Natural killer cell (primary cell): Measurements from ENCODE around the gene WDR37. TPM values are rescaled to one million over a fixed set of nuclear protein-coding genes. Genes with fewer than 3 reads are reported as not detected.

Source experiments
- ATAC-seq, 3 donors: fragments of 150-1000 bp in 2 of 3; fragments of 200-7000 bp in 1 of 3; cut with Tn5 transposase; 1 replicate in 1 of 3; 2 replicates in 2 of 3; pipeline ENCODE4 v1.10.0; 2021; ENCODE audit warnings: mild to moderate bottlenecking in 2 of 3, moderate library complexity in 2 of 3
- DNase-seq, 2 donors: peaks; one replicate each; pipeline versions ENCODE4 v3.0.0 to v3.0.0-alpha.2; 2013 to 2021; ENCODE audit warnings: mixed read lengths in 1 of 2
- H3K27ac ChIP-seq: one replicate; pipeline ENCODE4 v1.5.1; 2013; ENCODE audit warnings: mild to moderate bottlenecking, low read length
- H3K27me3 ChIP-seq: one replicate; pipeline ENCODE4 v1.6.1; 2013; ENCODE audit warnings: low read length; ENCODE audit not compliant: control insufficient read depth, insufficient read depth
- H3K36me3 ChIP-seq: one replicate; pipeline ENCODE4 v1.6.1; 2013; ENCODE audit warnings: low read length; ENCODE audit not compliant: control insufficient read depth, insufficient read depth
- H3K4me1 ChIP-seq: one replicate; pipeline ENCODE4 v1.6.1; 2013; ENCODE audit warnings: low read length; ENCODE audit not compliant: control insufficient read depth, insufficient read depth
- H3K4me3 ChIP-seq: one replicate; pipeline ENCODE4 v1.5.1; 2013; ENCODE audit warnings: low read length
- H3K9me3 ChIP-seq: one replicate; pipeline ENCODE4 v1.6.1; 2013; ENCODE audit warnings: low read length; ENCODE audit not compliant: control insufficient read depth, insufficient read depth
- H3K27ac Mint-ChIP-seq, 2 donors: one replicate each; pipeline ENCODE4 v1.8.0; 2022; ENCODE audit warnings: mild to moderate bottlenecking in 2 of 2, mixed read lengths in 2 of 2, moderate library complexity in 1 of 2
- H3K27me3 Mint-ChIP-seq, 2 donors: one replicate each; pipeline ENCODE4 v1.8.0; 2022; ENCODE audit warnings: low read depth in 2 of 2, mixed read lengths in 2 of 2
- H3K36me3 Mint-ChIP-seq: one replicate; pipeline ENCODE4 v1.8.0; 2022; ENCODE audit warnings: mixed read lengths
- H3K4me1 Mint-ChIP-seq, 2 donors: one replicate each; pipeline ENCODE4 v1.8.0; 2022; ENCODE audit warnings: mixed read lengths in 2 of 2
- H3K4me3 Mint-ChIP-seq: one replicate; pipeline ENCODE4 v1.8.0; 2022; ENCODE audit warnings: mild to moderate bottlenecking, moderate library complexity, mixed read lengths
- H3K9me3 Mint-ChIP-seq, 2 donors: one replicate each; pipeline ENCODE4 v1.8.0; 2022; ENCODE audit warnings: mixed read lengths in 2 of 2
- WGBS: methylation state at CpG from one replicate; pipeline ENCODE4 v1.1.7; 2013; ENCODE audit warnings: missing lambda C conversion rate; ENCODE audit not compliant: insufficient coverage; 5-methylcytosine and 5-hydroxymethylcytosine counted together
- intact Hi-C: fragments of 100-400 bp; cut with micrococcal nuclease; formaldehyde crosslinking; loops from one replicate; pipeline ENCODE4 v1.14.2; 2022
- total RNA-seq, 4 donors: library from RNA; stranded (reverse); fragments of 120-200 nt in 1 of 4; gene quantifications; one replicate each; pipeline versions ENCODE4 v1.2.3 to v1.2.4, GENCODE V29; 2013 to 2022
- TF ChIP-seq, protein P1 (sequence below): fragments of 200-600 bp; IDR thresholded peaks from one replicate; pipeline ENCODE4 v1.8.0; 2022; ENCODE audit warnings: antibody characterized with exemption

WDR37 gene
- total RNA-seq, 3 donors from 2014 or later (not counting 1 experiment from before 2014, with no cell fraction given), result 56.3 to 59.6 (median 57.6) TPM

DNA sequence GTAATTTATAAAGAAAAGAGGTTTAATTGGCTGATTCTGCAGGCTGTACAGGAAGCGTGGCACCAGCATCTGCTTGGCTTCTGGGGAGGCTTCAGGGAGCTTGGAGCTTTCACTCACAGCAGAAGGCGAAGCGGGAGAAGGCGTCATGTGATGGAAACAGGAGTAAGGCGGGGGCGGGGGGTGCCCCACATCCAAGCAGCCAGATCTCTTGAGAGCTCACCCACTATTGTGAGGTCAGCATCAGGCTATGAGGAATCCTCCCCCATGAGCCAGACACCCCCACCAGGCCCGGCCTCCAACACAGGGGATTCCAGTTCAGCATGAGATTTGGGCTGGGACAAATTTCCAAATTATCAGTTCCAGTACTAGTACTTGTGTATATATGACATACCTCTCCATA lies 46.2 kb downstream of the WDR37 start:
- Mint-ChIP-seq H3K4me3 (no peak overlapping the region), H3K4me1 (peaks cover 24 to 34% of the 10 kb centered on the region in 2 donors), H3K27me3 (no peaks in the 10 kb centered on the region), H3K27ac (peak overlapping the region; percentile 22 to 30), H3K9me3 (no peaks in the 10 kb centered on the region), H3K36me3 (peaks cover 22% of the 10 kb centered on the region)
- peaks cover 80% of the 10 kb centered on the region for H3K36me3 ChIP-seq
- H3K4me3 ChIP-seq, result no peak overlapping the region
- intact Hi-C loops, result no loop called here
- ATAC-seq (no peak), DNase-seq (no peak)
- WGBS, result 95% methylated on average over 7 of the region's 7 CpGs
- no peaks in the 10 kb centered on the region for H3K9me3 ChIP-seq
- TF ChIP-seq, protein P1, sequence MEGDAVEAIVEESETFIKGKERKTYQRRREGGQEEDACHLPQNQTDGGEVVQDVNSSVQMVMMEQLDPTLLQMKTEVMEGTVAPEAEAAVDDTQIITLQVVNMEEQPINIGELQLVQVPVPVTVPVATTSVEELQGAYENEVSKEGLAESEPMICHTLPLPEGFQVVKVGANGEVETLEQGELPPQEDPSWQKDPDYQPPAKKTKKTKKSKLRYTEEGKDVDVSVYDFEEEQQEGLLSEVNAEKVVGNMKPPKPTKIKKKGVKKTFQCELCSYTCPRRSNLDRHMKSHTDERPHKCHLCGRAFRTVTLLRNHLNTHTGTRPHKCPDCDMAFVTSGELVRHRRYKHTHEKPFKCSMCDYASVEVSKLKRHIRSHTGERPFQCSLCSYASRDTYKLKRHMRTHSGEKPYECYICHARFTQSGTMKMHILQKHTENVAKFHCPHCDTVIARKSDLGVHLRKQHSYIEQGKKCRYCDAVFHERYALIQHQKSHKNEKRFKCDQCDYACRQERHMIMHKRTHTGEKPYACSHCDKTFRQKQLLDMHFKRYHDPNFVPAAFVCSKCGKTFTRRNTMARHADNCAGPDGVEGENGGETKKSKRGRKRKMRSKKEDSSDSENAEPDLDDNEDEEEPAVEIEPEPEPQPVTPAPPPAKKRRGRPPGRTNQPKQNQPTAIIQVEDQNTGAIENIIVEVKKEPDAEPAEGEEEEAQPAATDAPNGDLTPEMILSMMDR, result no peak
- H3K27ac ChIP-seq, result no peak overlapping the region
- no peaks in the 10 kb centered on the region for H3K4me1 ChIP-seq
- no peaks in the 10 kb centered on the region for H3K27me3 ChIP-seq

- Histone ChIP-seq H3K36me3 (peaks cover 80% of the 10 kb centered on the region), H3K9me3 (no peaks in the 10 kb centered on the region), H3K4me1 (no peaks in the 10 kb centered on the region), H3K4me3 (no peak overlapping the region), H3K27ac (no peak overlapping the region), H3K27me3 (no peaks in the 10 kb centered on the region)
- H3K4me3 Mint-ChIP-seq, result no peak overlapping the region
- H3K9me3 Mint-ChIP-seq, result no peaks in the 10 kb centered on the region
- intact Hi-C loops, result no loop called here
- H3K27ac Mint-ChIP-seq, result peak overlapping the region; percentile 22 to 63
- no peak for DNase-seq
- TF ChIP-seq, protein P1, result no peak
- peaks cover 28 to 38% of the 10 kb centered on the region in 2 donors for H3K4me1 Mint-ChIP-seq
- ATAC-seq, result no peak
- WGBS, result 100% methylated on average over 2 of the region's 2 CpGs
- H3K36me3 Mint-ChIP-seq, result peaks cover 26% of the 10 kb centered on the region
- no peaks in the 10 kb centered on the region for H3K27me3 Mint-ChIP-seq
These were observed 46.6 kb downstream of the WDR37 start for GRCh38 chr10:1102831-1103230.

DNA sequence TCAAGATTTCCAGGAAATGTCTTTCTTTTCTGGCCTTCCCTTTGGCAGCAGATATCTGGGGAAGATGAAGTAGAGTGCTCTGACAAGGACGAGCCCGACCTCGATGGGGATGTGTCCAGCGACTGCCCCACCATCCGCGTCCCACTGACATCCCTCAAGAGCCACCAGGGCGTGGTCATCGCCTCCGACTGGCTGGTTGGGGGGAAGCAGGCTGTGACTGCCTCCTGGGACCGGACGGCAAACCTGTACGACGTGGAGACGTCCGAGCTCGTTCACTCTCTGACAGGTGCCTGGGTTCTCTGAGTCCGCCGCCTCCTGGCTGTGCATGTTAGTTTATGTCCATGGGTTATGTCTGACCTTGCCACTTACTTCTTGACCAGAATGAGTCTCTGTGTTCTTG lies 47.4 kb downstream of the WDR37 start:
- peak overlapping the region in 1 of 2 donors; percentile 63 for H3K27ac Mint-ChIP-seq
- peaks cover 33% of the 10 kb centered on the region for H3K36me3 Mint-ChIP-seq

GRCh38 chr10:1104971-1105370 lies 48.8 kb downstream of the WDR37 start:
- H3K4me1 Mint-ChIP-seq, result peaks cover 26 to 47% of the 10 kb centered on the region in 2 donors

More for the DNA sequence above, 47.4 kb downstream of the WDR37 start:
- no peak overlapping the region for H3K27ac ChIP-seq
- ATAC-seq (no peak), DNase-seq (no peak)
- no peaks in the 10 kb centered on the region for H3K27me3 ChIP-seq
- intact Hi-C loops, result no loop called here
- TF ChIP-seq, protein P1, result no peak
- Mint-ChIP-seq H3K4me1 (peaks cover 34 to 46% of the 10 kb centered on the region in 2 donors), H3K9me3 (no peaks in the 10 kb centered on the region), H3K4me3 (no peak overlapping the region), H3K27me3 (no peaks in the 10 kb centered on the region)
- no peak overlapping the region for H3K4me3 ChIP-seq
- H3K36me3 ChIP-seq, result peaks cover 83% of the 10 kb centered on the region
- H3K4me1 ChIP-seq, result peaks cover 4% of the 10 kb centered on the region
- WGBS, result 98% methylated on average over 18 of the region's 18 CpGs
- no peaks in the 10 kb centered on the region for H3K9me3 ChIP-seq

More at GRCh38 chr10:1104971-1105370, 48.8 kb downstream of the WDR37 start:
- WGBS, result 95% methylated on average over 13 of the region's 14 CpGs
- H3K9me3 Mint-ChIP-seq, result no peaks in the 10 kb centered on the region
- peaks cover 26% of the 10 kb centered on the region for H3K36me3 Mint-ChIP-seq
- ATAC-seq, result no peak
- peaks cover 85% of the 10 kb centered on the region for H3K36me3 ChIP-seq
- no peak overlapping the region for H3K27ac ChIP-seq
- H3K9me3 ChIP-seq, result no peaks in the 10 kb centered on the region
- TF ChIP-seq, protein P1, result no peak
- no peak overlapping the region for H3K4me3 ChIP-seq
- intact Hi-C loops, result no loop called here
- H3K4me3 Mint-ChIP-seq, result no peak overlapping the region
- DNase-seq, result no peak
- no peaks in the 10 kb centered on the region for H3K27me3 Mint-ChIP-seq
- H3K4me1 ChIP-seq, result peaks cover 11% of the 10 kb centered on the region
- peak overlapping the region in 1 of 2 donors; percentile 31 for H3K27ac Mint-ChIP-seq
- H3K27me3 ChIP-seq, result no peaks in the 10 kb centered on the region
